NCI-H1105 treated with DMSO at 0.1 percent for 48 hours (cell line): ENCODE measurements around the gene POLG2.
"Not testable (repeated sequence)": the region's sequence is repeated elsewhere in the genome, so short reads cannot be mapped to it uniquely, and the experiment has no call there.

Experiments
- DNase-seq: peaks from one replicate; lab custom pipeline; 2025; lab: John Stamatoyannopoulos, UW

The POLG2 gene

GRCh38 chr17:64484380-64484779 is 12.5 kb downstream of the POLG2 start:
- no peak for DNase-seq

- no peak for DNase-seq
These were observed 15.9 kb downstream of the POLG2 start for GRCh38 chr17:64480951-64481350.

- DNase-seq = no peak
These were observed 19.0 kb downstream of the POLG2 start for GRCh38 chr17:64477849-64478248.

- no peak for DNase-seq
These were observed 24.3 kb downstream of the POLG2 start for GRCh38 chr17:64472564-64472963.

- no peak for DNase-seq
These were observed 25.4 kb downstream of the POLG2 start for GRCh38 chr17:64471440-64471839.

- no peak for DNase-seq
These were observed 26.2 kb downstream of the POLG2 start for GRCh38 chr17:64470625-64471024.

GRCh38 chr17:64466834-64467233 is 30.0 kb downstream of the POLG2 start:
- not testable (repeated sequence) for DNase-seq

- no peak for DNase-seq
These were observed 30.7 kb downstream of the POLG2 start for GRCh38 chr17:64466019-64466735.

GRCh38 chr17:64461788-64462187 is 35.1 kb downstream of the POLG2 start:
- no peak for DNase-seq

- DNase-seq = no peak
These were observed 35.9 kb downstream of the POLG2 start for GRCh38 chr17:64460955-64461354.

- not testable (repeated sequence) for DNase-seq
These were observed 37.0 kb downstream of the POLG2 start for GRCh38 chr17:64459818-64460217.

- no peak for DNase-seq
These were observed 37.5 kb downstream of the POLG2 start for GRCh38 chr17:64459284-64459747.

- no peak for DNase-seq
These were observed 38.1 kb downstream of the POLG2 start for GRCh38 chr17:64458756-64459155.

GRCh38 chr17:64457156-64457555 is 39.7 kb downstream of the POLG2 start:
- no peak for DNase-seq

GRCh38 chr17:64455993-64456885 is 40.6 kb downstream of the POLG2 start:
- DNase-seq = no peak

- no peak for DNase-seq
These were observed 47.3 kb downstream of the POLG2 start for GRCh38 chr17:64449545-64449944.

- DNase-seq = no peak
These were observed 48.0 kb downstream of the POLG2 start, which contains the start of gene MILR1 for GRCh38 chr17:64448665-64449512. Gene MILR1 (plus strand): TSS chr17:64449115. CDS start chr17:64449169, 54 bp downstream.

GRCh38 chr17:64447526-64447925 is 49.3 kb downstream of the POLG2 start:
- DNase-seq = no peak

GRCh38 chr17:64443086-64443760 is 53.6 kb downstream of the POLG2 start:
- no peak for DNase-seq

GRCh38 chr17:64442541-64442971 is 54.3 kb downstream of the POLG2 start:
- no peak for DNase-seq

GRCh38 chr17:64441772-64442540 is 54.9 kb downstream of the POLG2 start:
- no peak for DNase-seq
